Panc1 (cell line): ENCODE results near the gene TMEM258.

ENCODE experiments used
- CTCF ChIP-seq: fragments of 450-650 bp; IDR thresholded peaks from 2 replicates; pipeline ENCODE4 v1.5.1; 2017; ENCODE audit warnings: mild to moderate bottlenecking
- POLR2AphosphoS5 ChIP-seq: IDR thresholded peaks from 2 replicates; pipeline ENCODE4 v1.6.1; 2012; ENCODE audit warnings: mild to moderate bottlenecking, low read depth, low read length, moderate library complexity

DNA sequence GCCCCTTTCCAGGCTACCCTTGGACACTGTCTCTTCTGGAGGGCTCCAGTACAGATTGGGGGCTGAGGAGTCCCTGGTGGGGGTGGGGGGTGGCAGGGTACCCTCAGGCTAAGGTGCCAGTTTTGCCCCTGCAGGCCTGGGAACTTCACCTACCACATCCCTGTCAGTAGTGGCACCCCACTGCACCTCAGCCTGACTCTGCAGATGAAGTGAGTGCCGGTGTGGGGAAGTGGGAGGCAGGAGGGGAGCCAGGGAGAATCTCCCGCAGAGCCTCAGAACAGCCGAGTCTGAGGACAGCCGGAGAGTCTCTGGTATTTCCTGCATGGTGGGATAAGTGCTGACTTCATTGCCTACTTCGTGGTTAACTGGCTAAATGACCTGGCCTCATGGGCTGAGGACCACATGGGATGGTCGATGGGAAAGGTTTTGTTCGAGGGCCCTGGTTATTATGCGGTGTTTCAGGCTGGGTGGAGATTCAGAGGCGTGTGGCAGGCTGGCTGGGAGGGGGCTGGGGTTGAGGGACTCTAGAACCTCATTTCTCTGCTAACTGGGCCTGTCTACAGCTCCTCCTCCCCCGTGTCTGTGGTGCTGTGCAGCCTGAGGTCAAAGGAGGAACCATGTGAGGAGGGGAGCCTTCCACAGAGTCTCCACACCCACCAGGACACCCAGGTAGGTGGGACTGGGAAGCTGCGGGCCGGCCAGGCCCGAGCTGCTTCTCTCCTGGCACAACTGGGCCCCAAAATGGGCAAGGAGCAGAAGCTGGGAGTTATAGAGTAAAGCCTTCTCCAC lies 8.5 kb downstream of the TMEM258 start:
- TF ChIP-seq CTCF = no peak
- no peak; the same call in 1 of the 2 replicates for TF ChIP-seq POLR2AphosphoS5
